ENCODE data around the gene STX8.
A peak's percentile ranks its signal among the peaks of the same experiment; 100 is the strongest.

Gene STX8

GRCh38 chr17:9236286-9237052, 339.2 kb downstream of the STX8 start:
- DNase-seq: no peak

- no peak for DNase-seq
Observed at GRCh38 chr17:9235346-9235745, 340.3 kb downstream of the STX8 start.

DNA sequence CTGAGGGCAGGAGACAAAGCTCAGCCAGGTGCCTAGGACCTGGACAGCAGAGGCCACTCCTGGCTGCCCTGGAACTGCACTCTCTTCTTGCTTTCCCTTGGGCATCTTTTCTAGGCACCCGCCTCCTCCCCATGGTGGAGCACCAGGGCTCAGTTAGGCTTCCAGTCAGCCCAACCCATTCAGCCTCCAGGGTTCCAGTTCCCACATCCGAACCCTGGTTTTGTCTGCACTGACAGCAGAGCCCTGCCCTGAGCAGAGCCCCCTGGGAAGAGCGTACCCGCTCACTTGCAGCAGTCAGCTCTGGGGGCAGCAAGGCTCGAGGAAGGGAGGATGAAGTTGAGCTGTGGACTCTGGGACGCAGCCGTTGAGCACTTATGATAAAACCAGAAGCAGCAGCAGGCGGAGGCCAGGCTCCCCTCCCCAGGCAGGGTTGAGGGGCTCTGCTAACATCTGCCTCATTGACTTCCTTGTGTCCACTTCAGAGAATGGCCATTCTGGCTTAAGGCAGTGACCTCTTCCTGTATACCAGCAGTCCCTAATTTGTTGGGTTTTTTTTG, 341.2 kb downstream of the STX8 start:
- no peak for DNase-seq

DNA sequence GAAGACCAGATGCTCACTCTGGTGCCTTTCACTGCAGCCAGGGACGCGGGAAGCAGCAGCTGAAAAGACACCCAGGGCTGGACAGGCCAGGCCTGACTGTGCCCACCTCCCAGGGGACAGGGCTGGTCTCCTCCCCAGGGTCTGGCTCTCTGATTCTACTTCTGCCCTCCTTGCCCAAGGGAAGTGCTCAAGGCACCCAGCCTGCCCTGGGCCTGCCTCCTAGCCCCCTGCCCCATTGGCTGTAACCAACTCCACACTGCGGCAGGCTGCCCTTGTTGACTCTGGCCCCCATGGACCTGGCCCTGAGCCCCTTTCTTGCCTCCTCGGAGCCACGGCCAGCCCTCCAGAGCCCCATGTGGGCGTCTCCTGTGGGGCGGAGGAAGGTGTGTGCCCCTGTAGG, 341.9 kb downstream of the STX8 start:
- DNase-seq: no peak

DNA sequence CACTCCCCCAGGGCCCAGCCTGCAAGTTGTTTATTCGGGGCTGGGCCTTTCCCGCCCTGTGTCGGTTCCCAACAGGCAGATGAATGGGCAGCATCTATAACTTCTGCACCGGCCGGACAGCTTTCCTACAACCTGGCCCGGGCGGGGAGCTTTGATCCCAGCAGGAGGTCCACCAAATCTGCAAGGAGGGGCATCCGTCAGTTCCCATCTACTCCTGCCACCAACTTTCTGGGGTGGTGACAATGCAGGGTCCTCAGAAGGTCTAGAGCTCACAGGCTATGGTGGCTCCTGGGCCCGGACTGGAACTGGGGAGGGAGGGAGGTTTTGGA, 342.4 kb downstream of the STX8 start:
- no peak for DNase-seq

DNA sequence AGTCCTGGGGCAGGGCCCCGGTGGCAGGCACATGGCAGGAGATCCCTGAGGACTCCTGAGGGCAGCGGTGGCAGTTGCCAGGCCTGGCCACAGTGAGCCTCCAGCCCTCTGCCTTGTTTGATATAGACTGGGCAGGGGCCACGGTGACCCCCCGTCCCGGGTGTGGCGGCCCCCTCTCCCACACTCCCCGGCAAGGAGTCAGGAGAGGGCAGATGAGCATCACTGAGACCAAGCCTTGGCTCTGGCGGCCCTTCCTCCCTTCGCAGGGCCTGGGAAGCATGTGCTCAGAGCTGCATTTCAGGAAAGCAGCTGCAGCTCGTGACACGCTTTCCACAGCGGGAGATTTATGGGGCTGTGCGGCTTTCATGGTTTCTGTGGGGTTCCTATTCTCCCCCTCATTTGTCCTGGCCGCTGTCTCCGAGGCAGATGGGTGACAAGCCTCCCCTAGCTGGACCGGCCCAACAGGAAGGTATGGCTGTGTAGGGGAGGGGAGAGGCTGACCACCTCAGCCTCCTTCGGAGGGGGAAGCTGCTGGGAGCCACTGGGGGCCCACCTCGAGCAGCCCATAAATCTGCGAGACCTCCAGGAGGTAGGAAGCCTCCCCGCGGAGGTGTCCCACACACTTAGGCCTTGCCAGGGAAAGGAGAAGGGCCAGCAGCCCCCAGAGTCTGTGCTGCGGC, 342.9 kb downstream of the STX8 start:
- DNase-seq: no peak

DNA sequence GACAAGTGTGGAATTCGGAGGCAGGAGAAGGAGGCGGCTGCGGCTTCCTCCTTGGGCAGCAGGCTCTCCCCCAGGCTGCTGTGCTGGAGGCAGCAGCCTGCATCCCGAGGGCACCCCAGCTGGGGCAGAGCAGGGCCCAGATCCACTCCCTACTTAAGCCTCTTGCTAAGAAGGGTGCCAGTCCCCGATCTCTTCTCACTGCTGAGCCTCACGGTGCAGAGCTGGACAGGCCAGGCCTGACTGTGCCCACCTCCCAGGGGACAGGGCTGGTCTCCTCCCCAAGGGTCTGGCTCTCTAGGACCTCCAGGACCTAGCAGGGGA, 343.5 kb downstream of the STX8 start:
- DNase-seq: no peak

DNA sequence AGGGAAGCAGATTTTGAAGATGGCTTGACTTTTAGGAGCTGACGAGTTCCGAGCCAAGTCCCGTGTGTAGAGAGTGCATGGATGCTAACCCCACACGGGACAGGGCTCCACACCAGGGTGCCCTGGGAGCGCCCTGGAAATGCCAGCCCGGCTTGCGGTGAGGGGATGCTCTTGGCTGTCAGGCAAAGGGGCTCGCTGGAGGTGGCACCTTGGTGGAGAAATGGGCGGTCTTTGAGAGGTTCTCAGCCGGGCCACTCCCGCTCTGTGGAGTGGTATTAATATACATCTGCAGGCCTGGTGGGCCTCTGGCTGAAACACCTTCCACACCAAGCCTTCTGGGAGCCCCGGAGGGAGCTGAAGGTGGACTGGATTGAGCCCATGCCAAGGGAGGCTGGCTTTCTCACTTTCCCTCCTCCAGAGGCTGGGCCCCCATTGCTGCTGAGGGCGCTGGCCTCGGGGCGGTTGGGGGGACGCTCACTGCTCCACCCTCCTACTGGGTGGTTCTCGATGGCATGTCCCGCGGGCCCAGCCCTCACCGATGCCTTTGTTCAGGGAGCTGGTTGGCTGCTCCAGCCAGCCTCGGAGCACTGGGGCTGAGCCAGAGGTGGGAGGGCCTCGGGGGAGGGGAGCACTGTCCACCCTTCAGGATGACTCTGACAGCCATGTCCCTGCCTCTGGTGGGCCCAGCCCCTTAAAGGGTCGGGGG, 344.0 kb downstream of the STX8 start:
- no peak for DNase-seq

DNA sequence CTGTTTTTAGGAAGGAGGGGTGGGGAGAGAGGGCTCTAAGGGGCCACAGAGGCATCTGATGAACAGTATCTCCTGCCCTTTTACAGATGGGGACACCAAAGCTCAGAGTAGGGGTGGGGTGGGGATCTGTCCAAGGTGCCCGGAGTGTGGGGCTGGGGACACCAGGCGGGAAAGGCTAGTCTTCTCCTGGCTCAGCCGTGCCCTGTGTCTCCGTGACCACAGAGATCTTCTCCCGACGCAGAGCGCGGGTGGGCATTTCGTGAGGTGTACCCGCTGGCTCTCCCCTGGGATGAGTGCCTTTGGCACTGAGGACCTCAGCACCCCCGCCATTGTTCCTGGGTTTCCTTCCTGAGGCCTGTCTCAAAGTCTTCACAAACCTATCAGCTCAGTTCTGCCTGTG, 344.8 kb downstream of the STX8 start:
- DNase-seq: no peak

- no peak for DNase-seq
Observed at GRCh38 chr17:9230346-9230745, 345.3 kb downstream of the STX8 start.

DNA sequence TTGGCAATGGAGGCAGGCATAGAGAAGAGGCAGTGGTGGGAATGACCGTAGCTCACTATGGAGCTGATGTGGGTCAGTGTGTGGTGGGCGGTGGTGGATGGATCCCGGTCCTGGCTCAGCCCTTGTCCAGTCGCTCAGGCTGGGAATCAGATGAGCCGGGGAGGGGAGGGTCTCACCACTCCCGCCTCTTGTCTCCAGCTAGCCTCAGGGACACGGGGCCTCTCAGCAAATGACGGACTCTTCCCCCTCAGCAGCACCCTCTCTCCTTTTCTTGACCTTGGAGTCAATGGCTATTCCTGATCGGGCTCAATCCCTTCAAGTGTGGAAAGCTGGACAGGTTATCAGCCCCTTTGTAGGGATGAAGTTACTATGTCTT, 345.8 kb downstream of the STX8 start:
- DNase-seq: no peak

DNA sequence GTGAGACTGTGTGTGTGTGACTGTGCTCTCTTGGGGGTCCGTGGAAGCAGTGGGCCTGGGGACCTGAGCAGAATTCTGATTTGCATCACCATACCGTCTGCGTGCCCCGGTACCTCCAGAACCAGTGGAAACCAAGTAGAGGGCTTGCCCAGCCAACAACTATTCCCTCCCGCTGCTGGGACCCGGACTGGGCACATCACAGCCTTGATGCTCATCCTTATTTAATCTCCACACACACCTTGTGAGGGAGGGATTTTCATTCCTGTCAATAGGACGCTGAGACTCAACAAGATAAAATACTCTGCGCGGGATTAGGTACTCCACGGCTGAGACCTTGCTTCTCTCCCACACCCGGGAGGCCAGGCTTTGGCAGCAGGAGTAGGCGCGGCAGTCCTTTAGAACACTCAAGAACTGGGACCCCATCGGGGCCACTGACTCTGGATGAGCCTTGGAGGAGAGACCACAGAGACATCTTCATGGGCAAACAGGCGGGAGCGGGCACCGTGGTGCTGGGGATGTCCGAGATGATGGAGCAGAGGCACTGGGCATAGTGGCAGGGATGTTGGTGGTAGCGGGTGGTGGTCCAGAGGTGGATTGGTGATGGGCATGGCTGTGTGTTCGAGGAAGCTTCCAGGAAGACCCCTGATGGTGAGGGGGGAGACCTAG, 346.3 kb downstream of the STX8 start:
- DNase-seq: no peak

GRCh38 chr17:9228408-9229159, 347.0 kb downstream of the STX8 start:
- no peak for DNase-seq

DNA sequence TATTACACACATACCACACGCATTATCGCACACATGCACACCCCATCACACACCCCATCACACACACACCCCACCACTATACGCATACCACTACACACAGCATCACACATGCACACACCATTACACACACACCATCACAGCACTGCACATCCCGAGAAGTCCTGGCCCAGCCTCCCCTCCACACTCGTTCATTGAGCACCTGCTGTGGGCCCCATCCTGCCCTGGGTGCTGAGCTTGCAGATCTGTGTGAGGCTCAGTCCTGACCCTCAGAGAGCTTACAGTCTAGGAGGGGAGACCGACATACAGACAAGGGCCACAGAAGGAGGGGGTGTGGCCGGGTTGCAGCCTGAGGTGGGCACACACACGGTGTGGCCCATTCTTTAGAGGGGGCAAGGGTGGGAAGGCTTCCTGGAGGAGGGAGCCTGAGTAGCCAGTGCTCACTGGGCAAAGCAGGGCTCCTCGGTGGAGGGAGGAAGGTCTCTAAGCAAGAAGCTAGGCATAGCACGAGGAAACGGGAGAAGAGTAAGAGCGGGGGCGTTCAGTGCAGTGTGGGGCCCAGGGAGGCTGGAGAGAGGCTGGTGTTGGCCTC, 347.7 kb downstream of the STX8 start:
- no peak for DNase-seq

- peak in 1 of 5 donors; percentile 26 for DNase-seq
Observed at GRCh38 chr17:9226794-9227135, 348.9 kb downstream of the STX8 start.

DNA sequence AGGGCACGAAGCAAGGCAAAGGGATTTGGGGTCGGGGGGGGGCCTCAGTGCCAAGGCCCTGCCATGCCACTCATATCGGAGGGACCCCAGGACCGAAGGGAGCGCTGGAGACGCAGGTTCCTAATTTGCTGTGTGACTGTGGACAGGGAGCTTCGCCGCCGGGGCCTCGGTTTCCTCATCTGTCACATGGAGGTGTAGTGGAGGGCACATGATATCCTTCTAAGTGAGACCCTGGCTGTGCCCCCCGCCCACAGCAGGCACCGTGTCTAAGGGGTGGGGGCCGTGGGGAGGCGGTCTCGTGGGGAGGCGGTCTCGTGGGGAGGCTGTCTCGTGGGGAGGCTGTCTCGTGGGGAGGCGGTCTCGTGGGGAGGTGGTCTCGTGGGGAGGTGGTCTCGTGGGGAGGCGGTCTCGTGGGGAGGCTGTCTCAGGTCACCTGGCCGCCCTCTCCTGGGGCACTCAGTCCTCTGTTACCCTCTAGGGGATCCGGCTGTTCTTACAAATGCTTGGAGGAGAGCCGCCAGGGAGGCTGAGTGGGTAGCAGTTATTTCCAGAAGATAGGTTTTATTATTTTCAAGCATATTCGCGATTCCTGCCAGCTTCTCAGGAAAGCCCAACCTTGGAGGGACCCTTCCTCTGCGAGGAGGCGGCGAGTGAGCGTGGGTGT, 349.4 kb downstream of the STX8 start:
- no peak for DNase-seq

DNA sequence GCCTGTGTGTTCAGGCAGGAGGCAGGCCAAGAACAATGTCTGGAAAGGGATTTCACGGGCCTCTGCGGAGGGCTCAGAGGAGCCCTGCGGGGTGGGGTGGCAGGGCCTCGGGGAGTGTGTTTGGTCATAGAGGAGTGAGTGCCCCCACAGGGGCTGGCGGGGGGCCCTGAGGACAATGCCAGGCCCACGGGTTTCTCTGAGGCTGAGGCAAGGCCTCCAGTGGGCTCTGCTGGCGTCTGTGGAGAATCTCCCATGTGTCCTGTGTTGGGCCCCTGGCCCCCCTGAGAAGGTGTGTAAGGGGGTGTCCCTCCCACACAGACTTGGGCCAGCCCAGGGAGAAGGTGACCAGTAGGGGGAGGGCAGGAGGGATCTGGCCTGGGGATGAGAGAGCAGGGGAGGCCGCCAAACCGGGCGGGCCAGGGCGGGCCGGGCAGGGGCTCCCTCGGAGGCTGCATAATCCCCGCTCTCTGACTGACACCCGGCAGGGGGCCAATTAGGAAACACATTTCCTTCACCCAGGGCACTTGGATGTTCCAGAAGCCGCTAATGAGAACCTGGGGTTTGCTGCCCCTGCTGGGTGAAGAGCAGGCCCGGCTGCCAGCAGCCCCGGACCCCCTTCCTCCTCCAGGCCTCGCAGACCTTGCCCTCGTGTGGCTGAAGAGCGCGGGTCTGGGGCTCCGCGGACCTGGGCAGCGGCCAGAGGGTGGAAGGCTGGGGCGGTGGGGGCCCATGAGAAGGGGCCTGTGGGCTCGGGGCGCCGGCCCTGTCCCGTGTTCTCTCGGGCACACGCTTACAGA, 350.1 kb downstream of the STX8 start:
- DNase-seq: no peak

DNA sequence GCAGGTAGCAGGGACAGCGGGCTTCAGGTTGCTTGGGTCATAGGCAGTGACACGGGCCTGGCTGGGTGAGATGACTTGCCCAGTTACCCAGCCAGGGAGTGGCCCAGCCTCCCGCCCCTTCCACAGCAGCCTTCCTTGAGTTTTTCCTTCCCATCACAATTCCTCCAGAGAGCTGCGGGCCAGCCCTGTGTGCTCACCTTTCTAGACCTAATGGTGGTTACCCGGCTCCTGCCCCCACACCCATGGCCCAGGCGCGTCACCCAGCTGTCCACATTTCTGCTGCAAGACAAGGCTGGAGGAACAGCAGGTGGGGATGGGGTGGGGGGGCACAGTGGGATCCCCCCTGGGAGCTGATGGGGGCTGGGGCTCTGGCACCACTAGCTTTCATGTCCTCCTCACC, 351.1 kb downstream of the STX8 start:
- no peak for DNase-seq

- DNase-seq: no peak
Observed at GRCh38 chr17:9223531-9223930, 352.1 kb downstream of the STX8 start.

DNA sequence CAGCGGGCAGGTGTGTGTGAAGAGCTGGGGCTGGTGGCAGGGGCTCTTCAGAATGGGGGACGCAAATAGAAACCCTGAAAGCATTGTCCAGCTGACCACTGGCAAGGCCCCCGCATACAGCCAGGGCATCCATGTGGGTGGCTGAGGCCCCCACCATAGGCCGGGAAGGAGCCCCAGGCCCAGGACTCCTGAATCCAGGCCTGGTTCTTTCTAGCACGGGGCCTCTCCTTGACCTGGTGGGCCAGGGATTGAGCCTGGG, 353.8 kb downstream of the STX8 start:
- DNase-seq: no peak
